Chondrocyte (in vitro differentiated cells): ENCODE data around the gene AMN1. TPM values are rescaled to one million over a fixed set of nuclear protein-coding genes. Genes with fewer than 3 reads are reported as not detected.

Source experiments
- DNase-seq: peaks from one replicate; pipeline ENCODE4 v3.0.0; 2021; ENCODE audit warnings: mixed read lengths, low spot score
- H3K27ac Mint-ChIP-seq: one replicate; pipeline ENCODE4 v1.8.0; 2021; ENCODE audit warnings: mild to moderate bottlenecking, moderate library complexity, mixed read lengths; ENCODE audit not compliant: unreplicated experiment
- H3K27me3 Mint-ChIP-seq: 2 replicates; pipeline ENCODE4 v1.8.0; 2021; ENCODE audit warnings: low read depth, mixed read lengths
- H3K36me3 Mint-ChIP-seq: 2 replicates; pipeline ENCODE4 v1.8.0; 2021; ENCODE audit warnings: low read depth, mixed read lengths
- H3K4me1 Mint-ChIP-seq: 2 replicates; pipeline ENCODE4 v1.8.0; 2021; ENCODE audit warnings: low read depth, mild to moderate bottlenecking, mixed read lengths
- H3K4me3 Mint-ChIP-seq: one replicate; pipeline ENCODE4 v1.8.0; 2021; ENCODE audit warnings: mild to moderate bottlenecking, moderate library complexity, mixed read lengths; ENCODE audit not compliant: unreplicated experiment
- H3K9me3 Mint-ChIP-seq: 2 replicates; pipeline ENCODE4 v1.8.0; 2021; ENCODE audit warnings: low read depth, mixed read lengths
- total RNA-seq: library from RNA; stranded (reverse); gene quantifications from 3 replicates; pipeline ENCODE4 v1.2.1, GENCODE V29; 2021
- TF ChIP-seq, protein P1 (sequence below): fragments of 200-600 bp; sonication (generic); IDR thresholded peaks from 2 replicates; pipeline ENCODE4 v1.5.0; 2021; ENCODE audit warnings: antibody characterized with exemption, mild to moderate bottlenecking, moderate library complexity

Gene AMN1
- total RNA-seq, 1 donor from 2014 or later, result 6.6 TPM

DNA sequence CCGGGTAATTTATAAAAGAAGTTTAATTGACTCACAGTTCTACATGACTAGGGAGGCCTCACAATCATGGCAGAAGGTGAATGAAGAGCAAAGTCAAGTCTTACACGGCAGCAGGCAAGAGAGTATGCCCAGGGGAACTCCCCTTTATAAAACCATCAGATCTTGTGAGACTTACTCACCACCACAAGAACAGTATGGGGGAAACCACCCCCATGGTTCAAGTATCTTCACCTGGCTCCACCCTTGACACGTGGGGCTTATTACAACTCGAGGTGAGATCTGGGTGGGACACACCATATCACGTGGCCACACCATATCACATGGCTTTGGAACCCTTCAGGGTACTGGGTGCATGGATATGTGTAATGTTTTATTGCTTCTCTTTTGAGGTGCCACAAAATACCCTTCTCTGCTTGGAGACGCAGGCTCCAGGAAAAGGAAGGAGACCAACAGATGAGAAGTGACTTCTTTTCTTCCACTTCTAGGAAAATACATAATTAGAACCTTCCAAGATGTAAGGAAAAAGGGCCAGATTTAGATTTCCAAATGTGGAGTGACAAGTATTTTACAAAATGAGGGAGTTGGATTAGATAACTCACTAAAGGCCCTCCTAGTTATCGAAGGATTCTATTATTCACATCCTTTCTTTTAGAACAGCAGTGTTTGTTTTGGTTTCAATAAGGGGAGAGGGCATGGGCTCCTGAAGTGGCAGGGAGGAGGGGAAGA is 102.4 kb downstream of the AMN1 start:
- no peak overlapping the region for H3K4me3 Mint-ChIP-seq
- no peaks in the 10 kb centered on the region for H3K27me3 Mint-ChIP-seq
- no peaks in the 10 kb centered on the region for H3K9me3 Mint-ChIP-seq
- TF ChIP-seq, protein P1, sequence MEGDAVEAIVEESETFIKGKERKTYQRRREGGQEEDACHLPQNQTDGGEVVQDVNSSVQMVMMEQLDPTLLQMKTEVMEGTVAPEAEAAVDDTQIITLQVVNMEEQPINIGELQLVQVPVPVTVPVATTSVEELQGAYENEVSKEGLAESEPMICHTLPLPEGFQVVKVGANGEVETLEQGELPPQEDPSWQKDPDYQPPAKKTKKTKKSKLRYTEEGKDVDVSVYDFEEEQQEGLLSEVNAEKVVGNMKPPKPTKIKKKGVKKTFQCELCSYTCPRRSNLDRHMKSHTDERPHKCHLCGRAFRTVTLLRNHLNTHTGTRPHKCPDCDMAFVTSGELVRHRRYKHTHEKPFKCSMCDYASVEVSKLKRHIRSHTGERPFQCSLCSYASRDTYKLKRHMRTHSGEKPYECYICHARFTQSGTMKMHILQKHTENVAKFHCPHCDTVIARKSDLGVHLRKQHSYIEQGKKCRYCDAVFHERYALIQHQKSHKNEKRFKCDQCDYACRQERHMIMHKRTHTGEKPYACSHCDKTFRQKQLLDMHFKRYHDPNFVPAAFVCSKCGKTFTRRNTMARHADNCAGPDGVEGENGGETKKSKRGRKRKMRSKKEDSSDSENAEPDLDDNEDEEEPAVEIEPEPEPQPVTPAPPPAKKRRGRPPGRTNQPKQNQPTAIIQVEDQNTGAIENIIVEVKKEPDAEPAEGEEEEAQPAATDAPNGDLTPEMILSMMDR, result no peak
- peaks cover 18% of the 10 kb centered on the region for H3K4me1 Mint-ChIP-seq
- H3K27ac Mint-ChIP-seq, result no peak overlapping the region
- no peak for DNase-seq
- H3K36me3 Mint-ChIP-seq, result no peaks in the 10 kb centered on the region

DNA sequence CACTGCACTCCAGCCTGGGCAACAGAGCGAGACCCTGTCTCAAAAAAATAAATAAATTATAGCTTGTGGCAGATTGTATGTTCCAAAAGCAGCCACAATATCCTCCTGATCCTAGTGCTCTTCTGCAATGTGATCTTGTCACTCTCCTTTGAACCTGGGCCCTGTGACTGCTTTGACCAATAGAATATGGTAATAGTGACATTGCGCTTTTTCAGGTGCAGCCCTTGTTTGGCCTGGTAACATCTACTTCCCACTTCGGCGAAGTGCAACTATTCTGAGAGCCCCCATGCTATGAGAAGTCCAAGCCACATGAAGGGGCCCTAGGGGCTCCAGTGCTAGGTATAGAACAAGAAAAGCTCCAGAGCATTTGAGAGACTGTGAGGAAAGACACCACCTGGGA is 106.8 kb downstream of the AMN1 start:
- H3K27ac Mint-ChIP-seq, result no peak overlapping the region
- no peak for DNase-seq
- no peaks in the 10 kb centered on the region for H3K36me3 Mint-ChIP-seq
- no peak overlapping the region for H3K4me3 Mint-ChIP-seq
- TF ChIP-seq, protein P1, result no peak
- H3K4me1 Mint-ChIP-seq, result peaks cover 3% of the 10 kb centered on the region
- no peaks in the 10 kb centered on the region for H3K9me3 Mint-ChIP-seq
- H3K27me3 Mint-ChIP-seq, result no peaks in the 10 kb centered on the region

Other genes with a start within 250 kb of the AMN1 start
- gene DENND5B, start 137.9 kb downstream of the AMN1 start, total RNA-seq, result 12.5 to 22.2 TPM (median 14.1 TPM) in 3 replicates
- 3.2 to 4.8 TPM (median 3.4 TPM) in 3 replicates for gene ETFBKMT, start 69.3 kb downstream of the AMN1 start, total RNA-seq
- gene RESF1, start 230.4 kb upstream of the AMN1 start, total RNA-seq, result 15.7 to 17.9 TPM (median 16.9 TPM) in 3 replicates